Keratinocyte (primary cell): Measurements from ENCODE around the gene AZU1. TPM values are rescaled to one million over a fixed set of nuclear protein-coding genes. Genes with fewer than 3 reads are reported as not detected.
A peak's percentile ranks its signal among the peaks of the same experiment; 100 is the strongest.

Experiments
- DNase-seq: peaks from one replicate; pipeline ENCODE4 v3.0.0-alpha.2; 2011; ENCODE audit warnings: low read depth, missing footprints, low spot score
- FAIRE-seq: peaks from 2 replicates; lab custom pipeline; 2011; peaks lifted over from hg19 to GRCh38; lab: Jason Lieb, UNC
- H2AFZ ChIP-seq: 2 replicates; pipeline ENCODE4 v1.6.0; 2012; ENCODE audit warnings: low read length, control low read depth, inconsistent platforms; ENCODE audit not compliant: control insufficient read depth
- H3K27ac ChIP-seq: 2 replicates; pipeline ENCODE4 v1.5.1; 2011; ENCODE audit warnings: low read length; ENCODE audit not compliant: control insufficient read depth, insufficient read depth
- H3K27me3 ChIP-seq: 3 replicates; pipeline ENCODE4 v1.6.0; 2011; ENCODE audit warnings: low read length; ENCODE audit not compliant: control insufficient read depth, insufficient read depth; ENCODE audit errors: extremely low read depth
- H3K36me3 ChIP-seq, 2 experiments: 2 replicates in 1 of 2; 3 replicates in 1 of 2; pipeline ENCODE4 v1.5.1; 2011; ENCODE audit warnings: low read length in 2 of 2, mild to moderate bottlenecking in 1 of 2; ENCODE audit not compliant: control insufficient read depth in 2 of 2, insufficient read depth in 2 of 2; ENCODE audit errors: extremely low read depth in 1 of 2
- H3K4me1 ChIP-seq: 3 replicates; pipeline ENCODE4 v1.5.1; 2011; ENCODE audit warnings: low read length; ENCODE audit not compliant: control insufficient read depth, insufficient read depth; ENCODE audit errors: extremely low read depth
- H3K4me2 ChIP-seq: 3 replicates; pipeline ENCODE4 v1.6.0; 2011; ENCODE audit warnings: low read depth, low read length; ENCODE audit not compliant: control insufficient read depth, insufficient read depth; ENCODE audit errors: extremely low read depth
- H3K4me3 ChIP-seq, 3 experiments: fragments of 200-600 bp in 1 of 3; sonication (generic) in 1 of 3; 2 replicates in 2 of 3; 3 replicates in 1 of 3; pipeline ENCODE4 v1.5.1; 2011 to 2016; ENCODE audit warnings: low read length in 3 of 3, mild to moderate bottlenecking in 3 of 3, control low read depth in 2 of 3, inconsistent platforms in 1 of 3, low read depth in 1 of 3, mixed read lengths in 1 of 3, mixed run types in 1 of 3, moderate library complexity in 1 of 3; ENCODE audit not compliant: control insufficient read depth in 2 of 3, insufficient read depth in 2 of 3; ENCODE audit errors: extremely low read depth in 1 of 3
- H3K79me2 ChIP-seq: 2 replicates; pipeline ENCODE4 v1.6.0; 2012; ENCODE audit warnings: low read length; ENCODE audit not compliant: control insufficient read depth, insufficient read depth
- H3K9ac ChIP-seq: 3 replicates; pipeline ENCODE4 v1.6.0; 2011; ENCODE audit warnings: low read length; ENCODE audit not compliant: control insufficient read depth, insufficient read depth; ENCODE audit errors: extremely low read depth
- H3K9me1 ChIP-seq: 3 replicates; pipeline ENCODE4 v1.6.0; 2011; ENCODE audit warnings: low read length; ENCODE audit not compliant: control insufficient read depth, insufficient read depth; ENCODE audit errors: extremely low read depth
- H3K9me3 ChIP-seq: 2 replicates; pipeline ENCODE4 v1.5.1; 2012; ENCODE audit warnings: low read depth, low read length; ENCODE audit not compliant: control insufficient read depth
- H4K20me1 ChIP-seq: 3 replicates; pipeline ENCODE4 v1.6.0; 2011; ENCODE audit warnings: low read length; ENCODE audit not compliant: control insufficient read depth, insufficient read depth; ENCODE audit errors: extremely low read depth
- EZH2 ChIP-seq: IDR thresholded peaks from one replicate; pipeline ENCODE4 v1.6.1; 2012; ENCODE audit warnings: inconsistent platforms, mild to moderate bottlenecking, low read length, moderate library complexity
- dilution Hi-C: fragments of 300-500 bp; cut with MboI; formaldehyde crosslinking; loops from one replicate; pipeline ENCODE4 v1.7.0; 2020; ENCODE audit warnings: low sequenced_read_pairs; ENCODE audit not compliant: extremely low pct_ligation_motif_present
- polyA plus RNA-seq, 5 experiments: library from polyadenylated mRNA; depleted of rRNA in 3 of 5; stranded (reverse) in 3 of 5; stranded (forward) in 1 of 5; unstranded in 1 of 5; fragments of >200 nt; gene quantifications; 1 replicate in 1 of 5; 2 replicates in 3 of 5; 3 replicates in 1 of 5; pipeline versions ENCODE4 v1.2.1 to v1.2.3, GENCODE V29; 2011 to 2012; ENCODE audit warnings: missing spikeins in 2 of 5, low read depth in 1 of 5, low replicate concordance in 1 of 5
- TF ChIP-seq, protein P1 (sequence below), 3 experiments: IDR thresholded peaks in 1 of 3; conservative IDR thresholded peaks in 1 of 3; optimal IDR thresholded peaks in 1 of 3; 2 replicates in 2 of 3; 3 replicates in 1 of 3; pipeline versions ENCODE3 to v1.5.1; 2011; ENCODE audit warnings: low read length in 3 of 3, mild to moderate bottlenecking in 3 of 3, moderate library complexity in 2 of 3, control low read depth in 1 of 3, inconsistent platforms in 1 of 3; ENCODE audit not compliant: insufficient read depth in 2 of 3; ENCODE audit errors: extremely low read depth in 1 of 3

AZU1 gene
- polyA plus RNA-seq, 1 donor (not counting 4 experiments of a cell fraction or from before 2014, with no cell fraction given), result not detected

DNA sequence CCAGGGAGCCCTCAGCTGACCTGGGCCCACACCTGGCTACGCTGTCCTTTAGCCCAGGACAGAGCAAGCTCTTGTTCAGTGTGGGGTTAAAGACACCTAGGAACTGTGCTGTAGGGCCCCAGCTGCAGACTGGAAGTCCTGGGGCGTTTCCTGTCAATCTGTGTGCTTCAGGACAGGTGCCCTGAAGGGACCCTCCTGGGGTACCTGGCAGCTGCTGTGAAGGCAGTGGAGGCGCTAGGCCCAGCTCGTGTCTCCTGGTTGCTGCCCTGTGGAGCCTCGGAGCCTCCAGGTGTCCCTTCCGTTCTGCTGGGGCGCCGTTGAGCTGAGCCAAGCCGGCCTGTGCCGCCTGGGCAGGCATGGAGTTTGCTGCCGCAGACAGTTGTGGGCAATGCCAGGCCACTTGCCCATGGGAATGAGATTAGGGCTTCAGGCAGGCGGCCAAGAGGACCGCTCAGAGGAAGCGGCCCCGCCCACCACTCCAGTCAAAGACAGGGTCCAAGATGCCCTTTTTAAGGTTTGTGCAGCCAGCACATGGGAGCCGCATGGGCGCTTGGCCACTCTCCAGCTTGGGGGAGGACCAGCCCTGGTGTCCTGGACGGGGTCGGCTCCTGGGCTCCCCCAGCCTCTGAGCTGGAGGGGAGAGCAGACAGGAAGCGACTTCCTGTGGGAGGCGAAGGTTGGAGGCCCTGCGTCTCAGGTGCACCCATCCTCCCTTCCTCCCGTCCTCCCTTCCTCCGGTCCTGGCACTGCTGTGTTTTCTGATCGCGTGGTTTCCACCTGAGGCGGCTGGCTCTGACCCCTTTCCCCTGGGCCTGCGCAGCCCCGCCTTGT, 26.4 kb upstream of the AZU1 start:
- Histone ChIP-seq H3K27me3 (no peaks in the 10 kb centered on the region), H3K4me2 (peak overlapping the region; percentile 96), H2AFZ (no peak overlapping the region), H4K20me1 (peaks cover 72% of the 10 kb centered on the region), H3K4me3 (peak overlapping the region; percentile 26 to 99 (median 65)), H3K9ac (peak overlapping the region; percentile 91), H3K79me2 (peaks cover 84% of the 10 kb centered on the region), H3K27ac (peak overlapping the region; percentile 13), H3K4me1 (peaks cover 32% of the 10 kb centered on the region), H3K36me3 (peaks cover 26 to 70% of the 10 kb centered on the region in 2 experiments), H3K9me1 (no peaks in the 10 kb centered on the region), H3K9me3 (no peaks in the 10 kb centered on the region)
- DNase-seq (no peak), FAIRE-seq (no peak)
- dilution Hi-C loops, result no loop called here
- TF ChIP-seq, protein P1, sequence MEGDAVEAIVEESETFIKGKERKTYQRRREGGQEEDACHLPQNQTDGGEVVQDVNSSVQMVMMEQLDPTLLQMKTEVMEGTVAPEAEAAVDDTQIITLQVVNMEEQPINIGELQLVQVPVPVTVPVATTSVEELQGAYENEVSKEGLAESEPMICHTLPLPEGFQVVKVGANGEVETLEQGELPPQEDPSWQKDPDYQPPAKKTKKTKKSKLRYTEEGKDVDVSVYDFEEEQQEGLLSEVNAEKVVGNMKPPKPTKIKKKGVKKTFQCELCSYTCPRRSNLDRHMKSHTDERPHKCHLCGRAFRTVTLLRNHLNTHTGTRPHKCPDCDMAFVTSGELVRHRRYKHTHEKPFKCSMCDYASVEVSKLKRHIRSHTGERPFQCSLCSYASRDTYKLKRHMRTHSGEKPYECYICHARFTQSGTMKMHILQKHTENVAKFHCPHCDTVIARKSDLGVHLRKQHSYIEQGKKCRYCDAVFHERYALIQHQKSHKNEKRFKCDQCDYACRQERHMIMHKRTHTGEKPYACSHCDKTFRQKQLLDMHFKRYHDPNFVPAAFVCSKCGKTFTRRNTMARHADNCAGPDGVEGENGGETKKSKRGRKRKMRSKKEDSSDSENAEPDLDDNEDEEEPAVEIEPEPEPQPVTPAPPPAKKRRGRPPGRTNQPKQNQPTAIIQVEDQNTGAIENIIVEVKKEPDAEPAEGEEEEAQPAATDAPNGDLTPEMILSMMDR (optimal IDR thresholded peaks at IDR 0.05 in 1 of 3, IDR thresholded peaks at IDR 0.05 in 1 of 3, conservative IDR thresholded peaks at IDR 0.05 in 1 of 3; ENCODE audit: extremely low read depth in 1 of 3, insufficient read depth in 2 of 3, low read length in 3 of 3), result no peak
- TF ChIP-seq EZH2, result no peak

DNA sequence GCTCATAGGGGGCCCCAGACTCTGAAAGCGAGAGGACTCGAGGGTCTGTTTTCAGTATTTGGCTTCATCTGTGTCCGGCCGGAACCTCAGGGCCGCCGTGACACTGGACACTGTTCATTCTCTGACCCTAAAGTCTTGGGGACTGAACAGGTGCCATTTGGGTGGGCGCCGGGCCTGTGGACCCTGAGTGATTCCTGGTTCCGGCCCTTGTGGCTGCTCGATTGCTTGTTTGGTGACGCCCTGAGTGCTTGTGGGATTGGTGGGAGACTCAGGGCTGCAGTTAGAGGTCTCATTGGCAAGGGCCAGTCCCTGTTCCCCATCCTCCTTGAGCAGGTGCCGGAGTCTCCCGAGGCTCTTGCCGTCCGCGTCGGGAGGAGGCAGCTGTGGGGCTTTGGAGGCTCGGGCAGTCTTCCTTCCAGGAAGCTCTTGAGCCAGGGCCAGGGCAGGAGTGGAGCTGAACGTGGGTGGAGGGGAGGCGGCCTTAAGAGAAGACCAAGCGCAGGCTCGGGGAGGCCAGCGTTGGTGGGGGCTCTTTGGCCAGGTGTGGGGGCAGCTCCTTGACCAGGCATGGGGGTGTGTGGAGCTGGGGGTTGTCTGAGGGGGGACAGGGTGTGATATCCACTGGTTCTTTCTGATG, 25.7 kb upstream of the AZU1 start:
- Histone ChIP-seq H3K36me3 (peaks cover 27 to 78% of the 10 kb centered on the region in 2 experiments), H3K79me2 (peaks cover 91% of the 10 kb centered on the region), H4K20me1 (peaks cover 78% of the 10 kb centered on the region), H2AFZ (no peak overlapping the region), H3K27ac (peak overlapping the region; percentile 13), H3K4me3 (peak overlapping the region; percentile 26 to 99 (median 65)), H3K27me3 (no peaks in the 10 kb centered on the region), H3K4me2 (peak overlapping the region; percentile 96), H3K9me3 (no peaks in the 10 kb centered on the region), H3K9me1 (no peaks in the 10 kb centered on the region), H3K4me1 (peaks cover 32% of the 10 kb centered on the region), H3K9ac (peak overlapping the region; percentile 91)
- dilution Hi-C loops, result no loop called here
- no peak for FAIRE-seq
- no peak for DNase-seq
- TF ChIP-seq, protein P1 (optimal IDR thresholded peaks at IDR 0.05 in 1 of 3, IDR thresholded peaks at IDR 0.05 in 1 of 3, conservative IDR thresholded peaks at IDR 0.05 in 1 of 3; ENCODE audit: extremely low read depth in 1 of 3, insufficient read depth in 2 of 3, low read length in 3 of 3), result no peak
- TF ChIP-seq EZH2, result no peak
